Aorta (tissue), 5 donors: Measurements from ENCODE around the gene VCY. TPM values are rescaled to one million over a fixed set of nuclear protein-coding genes. Genes with fewer than 3 reads are reported as not detected.
"Not testable (repeated sequence)": the region's sequence is repeated elsewhere in the genome, so short reads cannot be mapped to it uniquely, and the experiment has no call there.

Experiments
- ATAC-seq: fragments of 200-7000 bp; cut with Tn5 transposase; one replicate; pipeline ENCODE4 v1.9.1; 2022; ENCODE audit warnings: moderate library complexity; ENCODE audit not compliant: low FRiP score
- DNase-seq, 2 donors: peaks; one replicate each; pipeline ENCODE4 v3.0.0-alpha.2; 2020
- H3K27ac ChIP-seq, 2 donors: one replicate each; pipeline ENCODE4 v1.5.1; 2013; ENCODE audit warnings: low read length in 2 of 2, mild to moderate bottlenecking in 2 of 2, moderate library complexity in 2 of 2, control low read depth in 1 of 2, inconsistent platforms in 1 of 2, low read depth in 1 of 2
- H3K27me3 ChIP-seq, 2 donors: one replicate each; pipeline ENCODE4 v1.6.1; 2013; ENCODE audit warnings: control low read depth in 1 of 2, low read length in 1 of 2, mild to moderate bottlenecking in 1 of 2, moderate library complexity in 1 of 2; ENCODE audit not compliant: insufficient read depth in 2 of 2, control insufficient read depth in 1 of 2
- H3K36me3 ChIP-seq, 2 donors: one replicate each; pipeline ENCODE4 v1.6.1; 2013; ENCODE audit warnings: control low read depth in 1 of 2, low read length in 1 of 2, mild to moderate bottlenecking in 1 of 2; ENCODE audit not compliant: insufficient read depth in 2 of 2, control insufficient read depth in 1 of 2
- H3K4me1 ChIP-seq, 2 donors: one replicate each; pipeline ENCODE4 v1.6.1; 2013; ENCODE audit warnings: low read length in 2 of 2, control low read depth in 1 of 2, mild to moderate bottlenecking in 1 of 2, moderate library complexity in 1 of 2; ENCODE audit not compliant: insufficient read depth in 2 of 2, control insufficient read depth in 1 of 2
- H3K4me3 ChIP-seq, 2 donors: one replicate each; pipeline ENCODE4 v1.5.1; 2013; ENCODE audit warnings: low read length in 2 of 2, control low read depth in 1 of 2, mild to moderate bottlenecking in 1 of 2
- H3K9me3 ChIP-seq: one replicate; pipeline ENCODE4 v1.6.1; 2013; ENCODE audit warnings: mild to moderate bottlenecking, low read length; ENCODE audit not compliant: control insufficient read depth
- WGBS, 2 donors: extraction: QIAGEN DNeasy Blood & Tissue Kit; methylation state at CpG; one replicate each; pipeline ENCODE4 v1.1.7; 2013; 5-methylcytosine and 5-hydroxymethylcytosine counted together
- intact Hi-C, 2 donors: fragments of 100-400 bp; cut with DNase I; formaldehyde crosslinking; loops; one replicate each; pipeline versions ENCODE4 v1.14.2 to v1.15.0; 2022
- long read RNA-seq, 2 donors: library from polyadenylated mRNA; unstranded; transcript quantifications; one replicate each; pipeline ENCODE4 v2.0.0, GENCODE V29; 2020 to 2021
- polyA plus RNA-seq, 2 donors: library from polyadenylated mRNA; stranded (reverse); fragments of 200-250 nt; gene quantifications; one replicate each; pipeline ENCODE4 v1.2.3, GENCODE V29; 2013
- total RNA-seq, 2 donors: library from RNA; stranded (reverse); fragmentation: NEBNext Ultra II Directional; extraction: Animal tissue kit (Norgen Biotek cat#: 25700); gene quantifications; one replicate each; pipeline ENCODE4 v1.2.1, GENCODE V29; 2021
- donor health status: healthy with polysubstance abuse.
- donor health status: Bipolar disorder and iron deficiency.
- donor health status: DM: no; HTN: no; CAD: no.
- donor health status: DM: no; HTN: no; CAD: no.
- donor health status: DM: yes; HTN: yes; CAD: no.

The VCY gene
- not detected for total RNA-seq
- not detected for polyA plus RNA-seq
- long read RNA-seq, donor 1 = 0 reads
- long read RNA-seq, donor 2 = 0 reads

GRCh38 chrY:13986373-13986772 is at the start of gene VCY:
Gene VCY (minus strand): TSS chrY:13986473. CDS start chrY:13986440, 33 bp downstream.
- H3K4me3 ChIP-seq, intact Hi-C loops, H3K4me1 ChIP-seq, H3K27ac ChIP-seq, H3K27me3 ChIP-seq, ATAC-seq, H3K36me3 ChIP-seq, DNase-seq, H3K9me3 ChIP-seq: not testable (repeated sequence)
- no CpG with 5 or more reads among the region's 19 CpGs for WGBS, 2 donors

GRCh38 chrY:14030395-14030794 is 44.1 kb upstream of the VCY start:
- H3K4me1 ChIP-seq, H3K9me3 ChIP-seq, H3K27ac ChIP-seq, H3K27me3 ChIP-seq, intact Hi-C loops, ATAC-seq, H3K4me3 ChIP-seq, H3K36me3 ChIP-seq, DNase-seq: not testable (repeated sequence)
- no CpG with 5 or more reads among the region's 2 CpGs for WGBS, 2 donors

- DNase-seq, intact Hi-C loops, H3K4me3 ChIP-seq, ATAC-seq, H3K36me3 ChIP-seq, H3K4me1 ChIP-seq, H3K9me3 ChIP-seq, H3K27ac ChIP-seq, H3K27me3 ChIP-seq: not testable (repeated sequence)
- whole genome bisulfite sequencing, 2 donors = no CpG with 5 or more reads among the region's 2 CpGs
These were observed 25.6 kb upstream of the VCY start for GRCh38 chrY:14011916-14012315.

GRCh38 chrY:13942406-13942805 is 43.9 kb downstream of the VCY start:
- ATAC-seq, H3K27me3 ChIP-seq, H3K4me3 ChIP-seq, H3K4me1 ChIP-seq, H3K27ac ChIP-seq, H3K36me3 ChIP-seq, DNase-seq, intact Hi-C loops, H3K9me3 ChIP-seq: not testable (repeated sequence)
- WGBS, 2 donors = 84% methylated on average over 2 of the region's 2 CpGs; no CpG with 5 or more reads in 1 of the 2 donors

Other genes starting within 250 kb of the VCY start
- not detected for gene VCY1B, start 69.8 kb upstream of the VCY start, total RNA-seq
- not detected for gene VCY1B, start 69.8 kb upstream of the VCY start, polyA plus RNA-seq